Ectodermal cell (in vitro differentiated cells): ENCODE measurements around the gene GPR148.
"Not testable (repeated sequence)": the region's sequence is repeated elsewhere in the genome, so short reads cannot be mapped to it uniquely, and the experiment has no call there.

ENCODE experiments used
- H3K27ac ChIP-seq: 2 replicates; pipeline ENCODE4 v1.7.0; 2013; ENCODE audit warnings: mild to moderate bottlenecking, low read depth, low read length; ENCODE audit not compliant: insufficient read depth, poor library complexity, severe bottlenecking
- H3K27me3 ChIP-seq: 2 replicates; pipeline ENCODE4 v1.7.0; 2013; ENCODE audit warnings: mild to moderate bottlenecking, low read length; ENCODE audit not compliant: insufficient read depth, control insufficient read depth, poor library complexity, severe bottlenecking
- H3K36me3 ChIP-seq: one replicate; pipeline ENCODE4 v1.7.0; 2013; ENCODE audit warnings: low read length; ENCODE audit not compliant: control insufficient read depth, insufficient read depth
- H3K4me1 ChIP-seq: one replicate; pipeline ENCODE4 v1.7.0; 2013; ENCODE audit warnings: low read length; ENCODE audit not compliant: control insufficient read depth, insufficient read depth
- H3K4me3 ChIP-seq: 2 replicates; pipeline ENCODE4 v1.7.0; 2013; ENCODE audit warnings: low read depth, low read length, control low read depth; ENCODE audit not compliant: insufficient read depth
- H3K9me3 ChIP-seq: 2 replicates; pipeline ENCODE4 v1.7.0; 2013; ENCODE audit warnings: mild to moderate bottlenecking, low read length, moderate library complexity; ENCODE audit not compliant: control insufficient read depth
- WGBS, 2 experiments: methylation state at CpG; one replicate each; pipeline ENCODE4 v1.1.7; 2013; ENCODE audit warnings: missing lambda C conversion rate in 2 of 2; 5-methylcytosine and 5-hydroxymethylcytosine counted together

The GPR148 gene

GRCh38 chr2:130727286-130727924 lies 1.5 kb upstream of the GPR148 start:
- peak overlapping the region; percentile 47 for H3K4me3 ChIP-seq
- H3K27ac ChIP-seq = peak overlapping the region; percentile 8
- no peaks in the 10 kb centered on the region for H3K36me3 ChIP-seq
- H3K4me1 ChIP-seq = peaks cover 4% of the 10 kb centered on the region
- 1% methylated on average over 48 of the region's 48 CpGs for WGBS, 2 experiments
- H3K9me3 ChIP-seq = no peaks in the 10 kb centered on the region
- peaks cover 22% of the 10 kb centered on the region for H3K27me3 ChIP-seq

- Histone ChIP-seq H3K4me3 (peak overlapping the region; percentile 47), H3K4me1 (peaks cover 4% of the 10 kb centered on the region), H3K36me3 (no peaks in the 10 kb centered on the region), H3K9me3 (no peaks in the 10 kb centered on the region), H3K27me3 (peaks cover 22% of the 10 kb centered on the region), H3K27ac (no peak overlapping the region)
- WGBS, 2 experiments = 35 to 36% methylated on average over 12 of the region's 12 CpGs
These were observed 839 bp upstream of the GPR148 start for GRCh38 chr2:130728007-130728454.

- H3K4me1 ChIP-seq = peaks cover 4% of the 10 kb centered on the region
- no peak overlapping the region for H3K4me3 ChIP-seq
- peaks cover 22% of the 10 kb centered on the region for H3K27me3 ChIP-seq
- H3K9me3 ChIP-seq = no peaks in the 10 kb centered on the region
- H3K36me3 ChIP-seq = no peaks in the 10 kb centered on the region
- H3K27ac ChIP-seq = no peak overlapping the region
- 92 to 94% methylated on average over 17 of the region's 17 CpGs for WGBS, 2 experiments
These were observed 741 bp downstream of the GPR148 start for GRCh38 chr2:130729322-130730299.

- H3K9me3 ChIP-seq, H3K36me3 ChIP-seq, H3K4me1 ChIP-seq, H3K27ac ChIP-seq, H3K4me3 ChIP-seq: not testable (repeated sequence)
- peaks cover 13% of the 10 kb centered on the region for H3K27me3 ChIP-seq
- WGBS, 2 experiments = 94 to 95% methylated on average over 11 of the region's 11 CpGs
These were observed 3.4 kb downstream of the GPR148 start for GRCh38 chr2:130732257-130732656.

- H3K9me3 ChIP-seq = no peaks in the 10 kb centered on the region
- WGBS, 2 experiments = 91 to 98% methylated on average over 2 to 3 of the region's 3 CpGs
- H3K27me3 ChIP-seq = no peaks in the 10 kb centered on the region
- H3K36me3 ChIP-seq = no peaks in the 10 kb centered on the region
- no peaks in the 10 kb centered on the region for H3K4me1 ChIP-seq
- H3K27ac ChIP-seq = no peak overlapping the region
- H3K4me3 ChIP-seq = no peak overlapping the region
These were observed 6.3 kb downstream of the GPR148 start for GRCh38 chr2:130735200-130735599.

GRCh38 chr2:130736487-130736886 lies 7.6 kb downstream of the GPR148 start:
- Histone ChIP-seq H3K27ac (no peak overlapping the region), H3K4me1 (no peaks in the 10 kb centered on the region), H3K4me3 (no peak overlapping the region), H3K36me3 (no peaks in the 10 kb centered on the region), H3K27me3 (no peaks in the 10 kb centered on the region), H3K9me3 (no peaks in the 10 kb centered on the region)
- 84 to 91% methylated on average over 6 of the region's 6 CpGs for WGBS, 2 experiments

- Histone ChIP-seq H3K9me3 (no peaks in the 10 kb centered on the region), H3K4me3 (no peak overlapping the region), H3K4me1 (no peaks in the 10 kb centered on the region), H3K36me3 (no peaks in the 10 kb centered on the region), H3K27ac (no peak overlapping the region), H3K27me3 (no peaks in the 10 kb centered on the region)
- WGBS, 2 experiments = 93% methylated on average over 14 of the region's 14 CpGs
These were observed 8.7 kb downstream of the GPR148 start for GRCh38 chr2:130737592-130737991.

- whole genome bisulfite sequencing, 2 experiments = 89% methylated on average over 12 of the region's 12 CpGs
- Histone ChIP-seq H3K27me3 (no peaks in the 10 kb centered on the region), H3K4me1 (peaks cover 3% of the 10 kb centered on the region), H3K4me3 (no peak overlapping the region), H3K27ac (no peak overlapping the region), H3K9me3 (no peaks in the 10 kb centered on the region), H3K36me3 (no peaks in the 10 kb centered on the region)
These were observed 11.8 kb downstream of the GPR148 start for GRCh38 chr2:130740671-130741070.

GRCh38 chr2:130743278-130743677 lies 14.4 kb downstream of the GPR148 start:
- Histone ChIP-seq H3K9me3 (no peaks in the 10 kb centered on the region), H3K27ac (no peak overlapping the region), H3K27me3 (no peaks in the 10 kb centered on the region), H3K36me3 (no peaks in the 10 kb centered on the region), H3K4me3 (no peak overlapping the region), H3K4me1 (peaks cover 3% of the 10 kb centered on the region)
- WGBS, 2 experiments = 83 to 86% methylated on average over 8 of the region's 8 CpGs
